GM12892 (cell line): Measurements from ENCODE around the gene NACAD.

Experiments
- POLR2A ChIP-seq: IDR thresholded peaks from 2 replicates; pipeline ENCODE4 v1.6.1; 2011; ENCODE audit warnings: low read depth, low read length, control low read depth
- POLR2AphosphoS5 ChIP-seq: IDR thresholded peaks from 2 replicates; pipeline ENCODE4 v1.6.1; 2011; ENCODE audit warnings: low read depth, low read length, control low read depth

DNA sequence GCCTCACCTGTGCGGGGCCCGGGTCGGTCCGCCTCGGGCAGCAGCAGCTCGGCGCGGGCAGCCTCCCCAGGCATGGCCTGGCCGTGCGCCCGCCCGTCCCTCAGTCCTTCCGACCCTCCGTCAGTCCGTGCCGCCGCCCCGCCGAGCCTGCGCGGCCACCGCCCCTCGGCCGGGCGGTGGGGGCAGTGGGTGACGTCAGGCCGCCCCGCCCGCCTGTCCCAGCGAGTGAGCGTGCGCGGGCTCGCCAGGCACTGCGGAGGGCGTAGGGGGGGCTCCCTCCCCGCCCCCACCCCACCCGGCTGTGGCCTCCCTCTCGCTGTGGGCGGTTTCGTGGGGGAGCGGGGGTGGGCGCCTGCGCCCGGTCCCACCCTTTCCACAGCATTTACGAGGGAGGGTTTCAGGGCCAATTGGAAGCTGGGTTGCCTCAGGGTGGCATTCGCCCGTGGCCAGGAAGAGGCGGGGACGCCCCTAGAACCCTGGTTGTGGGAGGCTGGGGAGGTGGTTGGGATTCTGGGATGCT is at the start of gene NACAD:
- no peak for TF ChIP-seq POLR2A
- TF ChIP-seq POLR2AphosphoS5, result no peak
